GM21717 (cell line): ENCODE measurements around the gene KIAA1671.
"Not testable (repeated sequence)": the region's sequence is repeated elsewhere in the genome, so short reads cannot be mapped to it uniquely, and the experiment has no call there.

Source experiments
- ATAC-seq: cut with Tn5 transposase; IDR thresholded peaks from one replicate; pipeline ENCODE4 v1.9.1; 2021; ENCODE audit warnings: mild to moderate bottlenecking, moderate library complexity; ENCODE audit not compliant: unreplicated experiment

The KIAA1671 gene

DNA sequence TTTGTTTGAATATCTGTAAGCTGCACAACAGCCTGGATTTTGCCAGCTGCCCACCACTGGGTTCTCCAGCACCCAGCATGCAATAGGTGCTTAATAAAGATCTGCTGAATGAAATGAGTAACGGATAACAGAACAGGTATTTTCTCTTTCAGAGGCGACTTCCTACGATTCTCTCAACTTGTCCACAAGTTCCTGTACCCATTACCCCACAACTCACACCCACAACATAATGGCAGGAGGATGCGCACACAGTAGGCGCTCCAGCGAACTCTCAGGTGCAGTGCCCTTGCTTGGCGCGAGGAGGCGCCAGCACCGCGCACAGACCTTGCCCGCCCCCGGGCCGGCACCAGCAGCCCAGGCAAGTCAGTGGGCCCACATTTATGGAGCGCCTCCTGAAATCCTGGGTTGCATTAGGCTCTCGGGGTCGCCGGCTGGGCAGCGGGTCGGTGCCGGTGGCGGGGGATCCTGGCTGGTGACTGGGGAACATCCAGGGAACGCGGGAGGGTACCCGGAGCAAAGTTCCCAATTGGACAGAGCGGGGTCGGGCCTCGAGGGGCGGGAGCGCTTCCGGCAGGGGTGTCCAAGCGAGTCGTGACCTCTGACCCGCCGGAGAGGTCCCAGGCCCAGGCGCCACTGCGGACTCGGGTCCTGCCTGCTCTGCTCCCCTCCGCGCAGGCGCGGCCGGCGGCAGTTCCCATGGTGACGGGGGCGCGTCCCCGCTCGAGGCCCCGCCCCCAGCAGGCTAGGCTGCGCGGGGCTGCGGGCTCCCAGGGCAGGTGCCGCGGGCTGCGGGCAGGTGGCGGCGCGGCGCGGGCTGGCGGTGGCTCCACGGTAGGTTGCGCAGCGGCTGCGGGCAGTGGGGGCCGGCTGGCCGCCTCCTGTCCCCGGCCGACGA, at the start of gene KIAA1671:
Gene KIAA1671, plus strand, starts transcription at position 775 of the 895 bp plus-strand sequence. CDS start 75,284 bp downstream, outside the sequence.
- ATAC-seq, result no peak

DNA sequence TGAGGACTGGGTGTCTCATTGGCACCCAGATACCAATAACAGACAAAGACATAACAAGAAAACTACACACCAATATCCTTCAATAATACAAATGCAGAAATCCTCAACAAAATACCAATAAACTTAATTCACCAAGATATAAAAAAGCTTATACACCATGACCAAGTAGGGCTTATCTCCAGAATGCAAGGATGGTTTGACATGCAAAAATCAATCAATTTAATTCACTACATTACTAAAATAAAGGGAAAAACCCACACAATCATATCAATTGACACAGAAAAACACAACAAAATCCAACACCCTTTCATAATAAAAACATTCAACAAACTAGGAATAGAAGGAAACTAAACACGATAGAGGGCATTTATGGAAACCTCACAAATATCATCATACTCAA, 46.6 kb upstream of the KIAA1671 start:
- ATAC-seq, result no peak

DNA sequence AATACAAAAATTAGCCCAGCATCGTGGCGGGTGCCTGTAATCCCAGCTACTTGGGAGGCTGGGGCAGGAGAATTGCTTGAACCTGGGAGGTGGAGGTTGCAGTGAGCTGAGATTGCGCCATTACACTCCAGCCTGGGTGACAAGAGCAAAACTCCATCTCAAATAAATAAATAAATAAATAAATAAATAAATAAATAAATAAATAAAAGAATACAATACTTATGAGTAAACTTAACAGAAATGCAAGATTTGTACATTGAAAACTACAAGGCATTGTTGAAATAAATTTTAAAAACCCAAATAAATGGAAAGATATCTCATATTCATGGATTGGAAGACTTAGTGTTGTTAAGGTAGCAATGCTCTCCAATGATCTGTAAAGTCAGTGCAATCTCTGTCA, 45.4 kb upstream of the KIAA1671 start:
- ATAC-seq, result not testable (repeated sequence)

DNA sequence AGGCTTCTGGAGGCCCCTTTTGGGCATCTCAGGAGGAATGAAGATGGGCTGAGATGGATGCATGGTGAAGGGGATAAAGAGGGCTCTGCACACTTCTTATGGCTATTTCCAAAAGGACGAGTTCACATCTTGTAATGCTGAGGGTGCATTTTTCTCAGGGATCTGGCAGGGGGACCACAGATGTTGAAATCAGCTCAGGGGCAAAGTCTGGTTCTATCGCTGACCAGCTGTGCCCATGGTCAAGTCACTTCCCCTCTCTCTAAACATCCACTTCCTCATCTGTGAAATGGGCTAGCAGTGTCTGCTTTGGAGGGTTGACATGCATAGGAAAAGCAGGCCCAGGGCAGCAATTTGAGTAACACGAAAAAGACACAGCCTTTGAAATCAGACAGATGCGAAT, 32.5 kb upstream of the KIAA1671 start:
- no peak for ATAC-seq

DNA sequence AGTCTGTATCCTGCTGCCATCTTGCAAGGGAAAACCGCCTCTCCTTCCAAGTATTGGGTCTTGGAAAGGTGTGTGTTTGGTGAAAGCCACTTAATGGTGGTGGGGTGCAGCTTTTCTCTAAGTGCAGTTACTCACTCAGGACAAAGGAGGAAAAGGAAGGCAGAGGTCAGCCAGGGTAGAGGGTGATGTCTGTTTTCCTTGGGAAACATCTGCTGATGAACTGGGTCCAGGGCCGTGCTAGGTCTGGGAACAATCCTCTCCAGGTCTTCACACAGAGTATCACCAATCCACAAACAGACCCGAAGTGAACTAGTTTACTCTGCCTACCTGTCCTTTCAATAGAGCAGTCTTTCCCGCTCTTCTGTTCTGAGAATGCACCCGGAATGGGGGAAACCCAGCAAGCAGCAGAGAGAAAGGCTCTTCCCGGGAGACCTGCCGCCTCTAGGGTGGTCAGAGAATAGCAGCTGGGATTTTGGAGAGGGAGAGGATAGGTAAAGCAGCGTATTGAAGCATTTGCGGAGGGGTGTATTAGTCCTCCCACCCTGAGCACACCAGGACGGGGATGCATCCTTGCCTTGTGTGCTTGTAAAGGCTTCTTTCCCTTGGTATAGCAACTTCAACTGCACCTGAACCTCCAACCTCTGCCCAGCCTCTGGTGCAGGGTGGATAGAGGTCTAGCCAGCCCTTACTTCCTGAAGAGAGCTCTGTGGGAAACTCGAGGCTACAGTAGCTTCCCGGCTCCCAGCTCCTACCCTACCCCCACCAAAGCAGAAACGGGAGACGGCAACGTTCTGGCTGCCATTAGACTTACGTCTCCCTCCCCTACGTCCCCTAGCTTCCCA, 26.7 kb upstream of the KIAA1671 start:
- ATAC-seq, result no peak

DNA sequence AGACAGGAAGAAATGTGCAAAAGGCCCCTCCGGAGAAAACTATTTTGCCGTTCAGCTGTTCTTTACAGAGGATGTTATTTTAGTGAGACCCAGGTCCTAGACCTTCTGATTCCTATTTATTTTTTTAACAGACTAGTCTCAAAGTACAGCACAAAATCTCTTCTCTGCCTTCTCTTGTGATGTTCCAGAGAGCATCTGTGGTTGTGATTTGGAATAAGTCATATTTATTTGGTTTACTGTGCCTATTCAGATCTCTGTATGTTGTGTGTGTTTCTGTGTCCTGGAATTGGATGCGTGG, 26.1 kb upstream of the KIAA1671 start:
- no peak for ATAC-seq

DNA sequence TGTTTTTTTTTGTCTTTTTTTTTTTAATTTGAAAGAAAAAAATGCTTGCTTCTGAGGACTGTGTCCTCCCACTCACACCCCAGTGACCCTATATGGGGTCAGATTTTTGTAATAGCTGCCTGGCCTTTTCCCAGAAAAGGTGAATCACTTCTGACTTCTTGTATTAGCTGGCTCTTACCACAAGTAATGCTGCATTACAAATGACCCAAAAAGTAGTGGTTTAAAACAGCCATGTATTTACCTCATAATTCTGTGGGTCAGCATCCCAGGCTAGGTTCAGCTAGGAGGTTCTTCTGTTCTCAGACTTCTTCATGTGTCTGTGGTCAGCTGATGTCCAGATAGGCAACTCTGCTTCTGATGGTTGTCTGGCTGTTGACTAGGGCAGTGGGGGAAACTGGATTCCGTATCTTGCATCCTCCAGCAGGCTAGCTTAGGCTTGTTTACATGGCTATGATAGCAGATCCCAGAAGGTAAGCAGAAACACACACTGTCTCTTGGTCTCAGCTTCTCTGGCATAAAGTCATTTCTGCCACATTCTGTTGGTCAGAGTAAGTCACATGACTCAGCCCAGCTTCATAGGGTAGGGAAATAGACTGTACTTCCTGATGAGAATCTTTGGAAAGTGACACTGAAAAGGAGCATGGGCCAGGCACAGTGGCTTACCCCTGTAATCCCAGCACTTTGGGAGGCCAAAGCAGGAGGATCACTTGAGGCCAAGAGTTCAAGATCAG, 25.5 kb upstream of the KIAA1671 start:
- no peak for ATAC-seq

DNA sequence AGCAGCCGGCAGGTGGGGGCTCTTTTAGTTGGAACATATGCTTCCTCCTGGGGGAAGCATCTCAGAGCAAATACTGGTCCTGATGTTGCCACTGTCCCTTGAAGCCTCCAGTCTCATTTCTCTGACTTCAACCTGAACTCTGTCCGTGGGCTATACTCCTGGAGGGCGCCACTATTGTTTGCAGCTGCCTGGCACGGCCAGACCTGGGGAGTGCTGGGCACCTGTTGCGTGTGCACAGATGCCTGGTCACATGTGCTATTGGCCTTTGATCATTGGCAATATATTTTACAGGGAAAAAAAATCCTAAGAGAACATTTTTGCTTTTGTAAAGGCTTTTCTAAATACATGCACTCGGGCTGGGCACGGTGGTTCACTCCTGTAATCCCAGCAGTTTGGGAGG, 24.2 kb upstream of the KIAA1671 start:
- no peak for ATAC-seq

DNA sequence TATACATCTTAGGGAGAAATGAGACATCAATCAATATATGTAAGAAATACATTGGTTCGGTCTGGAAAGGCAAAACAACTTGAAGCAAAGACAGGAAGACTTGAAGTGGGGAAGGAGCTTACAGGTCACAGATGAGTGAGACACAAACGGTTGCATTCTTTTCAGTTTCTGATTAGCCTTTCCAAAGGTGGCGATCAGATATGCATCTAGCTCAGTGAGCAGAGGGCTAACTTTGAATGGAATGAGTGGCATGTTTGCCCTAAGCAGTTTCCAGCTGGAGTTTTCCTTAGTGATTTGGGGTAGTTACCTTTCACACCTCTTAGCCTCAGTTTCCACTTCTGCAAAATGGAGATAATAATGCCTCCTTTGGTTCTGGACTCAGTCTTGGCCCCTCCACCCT, 21.8 kb upstream of the KIAA1671 start:
- no peak for ATAC-seq

DNA sequence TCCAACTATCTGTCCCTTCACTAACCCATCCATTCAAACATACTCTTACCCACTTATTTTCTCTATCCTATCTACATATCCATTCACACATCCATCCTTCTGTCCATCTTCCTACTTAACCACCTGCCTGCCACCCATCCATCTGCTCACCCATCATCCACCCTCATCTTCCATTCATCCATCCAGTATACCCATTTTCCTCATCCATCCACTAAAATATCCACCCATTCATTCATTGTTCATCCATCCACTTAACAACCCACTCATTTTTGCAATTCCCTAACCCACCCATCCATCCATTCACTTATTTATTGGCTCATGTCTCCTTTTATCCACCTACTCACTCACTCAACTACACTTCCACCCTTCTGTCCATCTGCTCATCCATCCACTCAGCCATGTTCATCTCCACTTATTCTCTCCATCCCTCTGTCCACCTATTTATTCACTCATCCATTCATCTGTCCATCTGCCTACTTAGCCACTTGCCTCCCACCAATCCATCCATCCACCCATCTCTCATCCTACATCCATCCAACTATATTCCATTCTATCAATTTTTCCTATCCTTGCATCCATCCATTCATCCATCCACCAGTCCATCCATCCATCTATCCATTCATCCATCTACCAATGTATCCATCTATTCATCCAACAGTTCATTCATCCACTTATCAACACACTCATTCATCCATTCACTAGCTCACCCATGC, 16.6 kb upstream of the KIAA1671 start:
- no peak for ATAC-seq

DNA sequence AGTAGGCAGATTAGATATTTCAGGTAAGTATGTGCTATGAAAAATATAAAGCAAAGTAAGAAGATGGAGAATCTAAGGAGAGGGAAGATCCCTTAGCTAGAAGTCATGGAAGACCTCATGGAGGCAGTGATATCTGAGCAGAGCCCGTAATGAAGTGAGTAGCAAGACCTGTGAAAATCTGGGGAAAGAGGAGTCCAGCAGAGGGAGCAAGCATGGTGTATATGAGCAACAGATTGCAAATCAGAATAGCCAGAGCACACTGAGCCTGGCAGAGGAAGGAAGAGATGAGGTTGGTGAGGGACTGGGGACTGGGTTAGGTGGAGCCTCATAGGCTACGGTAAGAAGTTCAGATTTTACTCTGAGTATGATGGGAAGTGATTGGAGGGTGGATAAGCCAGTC, 15.4 kb upstream of the KIAA1671 start:
- ATAC-seq, result no peak

DNA sequence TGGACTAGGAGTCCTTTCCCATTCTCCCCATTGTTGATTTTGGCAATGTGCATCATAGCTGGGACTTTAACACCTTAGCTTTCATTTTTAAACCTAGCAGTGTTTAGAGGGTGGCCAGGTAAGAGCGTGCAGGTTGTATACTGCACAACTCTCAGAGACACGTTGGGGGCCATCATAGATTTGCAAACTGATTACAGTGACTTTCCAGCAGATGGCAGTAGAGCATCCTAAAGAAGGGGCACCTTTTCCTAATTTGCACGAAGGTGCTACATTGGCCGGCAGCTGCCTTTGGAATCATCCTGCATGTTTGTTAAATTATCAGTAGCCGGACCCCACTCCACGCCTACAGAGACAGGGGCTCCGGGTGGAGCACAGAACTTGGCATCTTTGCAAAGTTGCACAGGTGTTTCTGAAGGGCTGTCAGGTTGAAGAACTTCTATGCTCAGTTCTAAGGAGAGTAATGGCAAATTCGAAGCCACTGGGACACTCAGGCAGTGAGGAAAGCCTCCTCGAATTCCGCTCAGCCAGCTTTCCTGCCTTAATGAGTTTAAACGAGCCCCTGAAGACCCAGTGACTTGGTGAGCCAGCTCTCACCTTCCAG, 13.7 kb upstream of the KIAA1671 start:
- ATAC-seq, result no peak

DNA sequence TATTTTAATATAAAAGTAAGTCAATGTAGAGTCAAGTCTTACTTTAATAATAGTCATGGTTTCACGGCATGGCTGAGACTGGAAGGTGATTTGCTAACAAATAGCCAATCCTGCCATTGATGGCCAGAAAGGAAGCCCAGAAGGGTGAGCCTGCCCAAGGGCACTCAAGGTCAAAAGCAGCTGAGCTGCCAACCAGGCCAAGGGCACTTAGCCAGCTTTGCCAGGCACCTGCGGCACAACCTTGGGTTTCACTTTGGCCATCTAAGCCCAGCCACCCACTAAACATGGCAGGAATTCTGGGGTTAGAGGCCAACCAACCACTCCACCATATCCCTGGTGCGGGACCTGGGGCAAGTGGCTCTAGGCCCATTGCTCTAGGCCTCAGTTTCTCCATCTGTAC, 10.2 kb upstream of the KIAA1671 start:
- no peak for ATAC-seq

DNA sequence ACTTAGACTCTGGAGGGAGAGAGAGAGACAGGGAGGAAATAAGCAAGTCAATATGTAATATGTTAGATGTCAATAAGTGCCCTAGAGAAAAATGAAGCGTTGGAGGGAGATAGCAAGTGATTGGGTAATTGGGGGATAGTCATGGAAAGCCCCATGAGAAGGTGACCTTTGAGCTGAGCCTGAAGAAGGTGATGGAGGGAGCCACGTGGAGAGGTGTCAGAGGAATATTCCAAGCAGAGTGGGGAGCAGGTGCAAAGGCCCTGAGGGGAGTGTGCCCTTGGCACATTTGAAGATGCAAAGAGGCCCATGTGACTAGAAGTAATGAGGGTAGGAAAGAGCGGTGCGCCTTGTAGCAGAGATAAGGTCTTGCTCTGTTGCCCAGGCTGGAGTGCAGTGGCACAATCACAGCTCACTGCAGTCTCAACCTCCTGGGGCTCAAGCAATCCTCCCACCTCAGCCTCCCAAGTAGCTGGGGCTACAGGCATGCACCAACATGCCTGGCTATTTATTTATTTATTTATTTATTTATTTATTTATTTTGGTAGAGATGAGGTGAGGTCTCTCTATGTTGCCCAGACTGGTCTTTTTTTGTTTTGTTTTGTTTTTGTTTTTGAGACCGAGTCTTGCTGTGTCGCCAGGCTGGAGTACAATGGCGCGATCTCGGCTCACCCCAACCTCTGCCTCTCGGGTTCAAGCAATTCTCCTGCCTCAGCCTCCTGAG, 8.1 kb upstream of the KIAA1671 start:
- no peak for ATAC-seq

DNA sequence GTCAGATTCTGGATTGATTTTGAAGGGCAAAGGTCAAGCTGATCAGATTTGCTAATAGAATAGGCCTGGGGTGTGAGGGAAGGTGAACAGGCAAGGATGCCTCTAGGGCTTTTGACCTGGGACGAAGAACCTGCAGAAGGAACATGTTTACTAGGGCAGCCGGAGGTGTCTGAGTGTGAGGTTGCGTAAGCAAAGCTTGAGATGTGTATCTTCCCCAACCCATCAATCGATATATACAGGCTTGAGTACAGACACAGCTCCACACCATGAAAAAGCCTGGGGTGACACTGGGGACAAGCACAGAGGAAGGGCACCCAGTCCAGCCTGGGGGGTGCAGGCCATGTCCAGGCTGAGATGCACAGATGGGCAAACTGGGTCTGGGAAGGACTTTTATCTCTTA, 7.1 kb upstream of the KIAA1671 start:
- no peak for ATAC-seq

DNA sequence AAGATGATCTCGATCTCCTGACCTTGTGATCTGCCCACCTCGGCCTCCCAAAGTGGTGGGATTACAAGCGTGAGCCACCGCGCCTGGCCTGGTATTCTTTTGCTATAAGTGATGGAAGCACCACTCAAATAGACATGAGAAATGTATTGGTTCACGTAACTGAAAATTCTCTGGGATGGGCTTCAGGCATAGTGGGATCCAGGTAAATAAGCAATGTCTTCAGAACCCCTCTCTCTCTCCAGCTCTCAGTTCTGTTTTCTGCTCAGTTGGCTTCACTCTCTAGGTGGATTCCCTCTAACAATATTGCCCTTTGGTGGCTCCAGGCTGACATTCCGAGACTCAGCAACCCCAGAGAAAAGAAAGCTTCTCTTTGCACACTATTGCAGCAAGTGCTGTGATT, 5.1 kb upstream of the KIAA1671 start:
- ATAC-seq, result no peak

DNA sequence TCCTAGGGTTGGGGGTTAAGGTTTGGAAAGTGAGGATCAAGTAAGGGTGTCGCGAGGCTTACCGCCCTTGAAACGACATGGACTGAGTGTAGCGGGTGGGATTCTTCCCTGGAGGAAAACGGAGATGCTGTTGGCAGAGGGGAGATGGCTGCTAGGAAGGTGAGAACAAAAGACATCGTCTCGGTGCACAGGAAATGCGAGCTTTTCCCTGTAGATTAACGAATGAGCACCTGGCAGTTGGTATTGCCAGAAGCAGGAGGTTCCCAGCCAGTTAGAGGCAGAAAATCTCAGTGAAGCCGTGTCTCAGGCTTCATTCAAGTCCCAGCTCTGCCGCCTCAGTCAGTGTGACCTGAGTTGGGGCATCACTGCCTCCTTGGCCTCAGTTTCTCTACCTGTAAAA, 4.6 kb upstream of the KIAA1671 start:
- no peak for ATAC-seq

DNA sequence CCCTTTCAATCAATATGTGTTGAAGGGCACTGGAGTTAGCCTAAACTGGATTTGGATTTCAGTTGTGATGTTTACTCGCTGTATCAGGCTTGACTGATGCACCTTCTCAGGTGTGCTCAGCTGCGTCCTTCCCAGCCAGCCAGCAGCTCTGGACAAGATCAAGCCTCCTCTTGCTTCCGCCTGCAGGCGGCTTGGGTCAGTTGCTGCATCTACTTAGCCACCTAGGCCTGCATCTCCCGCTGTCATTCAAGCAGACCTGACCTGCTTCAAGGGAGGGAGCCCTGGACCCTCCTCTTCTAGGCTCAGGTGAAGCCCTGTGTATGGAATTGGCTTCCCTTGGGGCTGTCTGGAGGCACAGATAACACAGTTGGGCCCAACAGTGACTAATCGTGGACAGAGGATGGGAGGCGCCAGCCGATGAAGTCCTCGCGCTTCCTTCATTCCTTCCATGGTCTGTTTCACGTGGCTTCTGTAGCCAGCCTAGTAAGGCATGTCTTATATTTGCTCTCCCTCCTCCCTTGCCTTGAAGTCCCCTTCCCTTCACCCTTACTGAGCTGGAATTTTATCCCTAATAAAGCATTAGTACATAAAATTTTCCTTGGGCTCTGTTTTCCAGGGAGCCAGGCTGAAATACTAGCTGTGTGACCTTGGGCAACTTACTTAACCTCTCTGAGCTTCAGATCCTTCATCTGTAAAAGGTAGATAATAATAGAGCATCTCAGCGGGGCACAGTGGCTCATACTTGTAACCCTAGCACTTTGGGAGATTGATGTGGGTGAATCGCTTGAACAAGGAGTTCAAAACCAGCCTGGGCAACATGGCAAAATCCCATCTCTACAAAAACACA, 3.9 kb upstream of the KIAA1671 start:
- ATAC-seq, result no peak
